HG03342 (cell line): ENCODE results near the gene ABCG8.
A peak's percentile ranks its signal among the peaks of the same experiment; 100 is the strongest.

Source experiments
- ATAC-seq: cut with Tn5 transposase; IDR thresholded peaks from one replicate; pipeline ENCODE4 v1.9.1; 2021; ENCODE audit warnings: mild to moderate bottlenecking, moderate library complexity; ENCODE audit not compliant: unreplicated experiment

ABCG8 gene

GRCh38 chr2:43855292-43855691, 16.5 kb downstream of the ABCG8 start:
- ATAC-seq: no peak

DNA sequence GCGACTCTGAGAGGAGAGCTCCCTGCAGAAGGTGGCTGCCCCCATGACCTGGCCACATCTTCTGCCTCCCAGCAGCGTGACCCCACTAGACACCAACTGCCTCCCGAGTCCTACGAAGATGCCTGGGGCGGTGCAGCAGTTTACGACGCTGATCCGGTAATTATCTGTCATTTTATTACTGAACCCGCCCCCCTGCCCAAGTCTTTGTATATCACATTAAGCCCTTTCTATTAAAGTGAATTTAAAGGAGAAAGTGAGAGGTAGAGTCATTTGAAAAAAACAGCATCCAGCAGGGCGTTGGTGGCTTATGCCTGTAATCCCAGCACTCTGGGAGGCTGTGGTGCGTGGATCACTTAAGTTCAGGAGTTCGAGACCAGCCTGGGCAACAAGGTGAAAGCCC, 33.4 kb downstream of the ABCG8 start:
- no peak for ATAC-seq

DNA sequence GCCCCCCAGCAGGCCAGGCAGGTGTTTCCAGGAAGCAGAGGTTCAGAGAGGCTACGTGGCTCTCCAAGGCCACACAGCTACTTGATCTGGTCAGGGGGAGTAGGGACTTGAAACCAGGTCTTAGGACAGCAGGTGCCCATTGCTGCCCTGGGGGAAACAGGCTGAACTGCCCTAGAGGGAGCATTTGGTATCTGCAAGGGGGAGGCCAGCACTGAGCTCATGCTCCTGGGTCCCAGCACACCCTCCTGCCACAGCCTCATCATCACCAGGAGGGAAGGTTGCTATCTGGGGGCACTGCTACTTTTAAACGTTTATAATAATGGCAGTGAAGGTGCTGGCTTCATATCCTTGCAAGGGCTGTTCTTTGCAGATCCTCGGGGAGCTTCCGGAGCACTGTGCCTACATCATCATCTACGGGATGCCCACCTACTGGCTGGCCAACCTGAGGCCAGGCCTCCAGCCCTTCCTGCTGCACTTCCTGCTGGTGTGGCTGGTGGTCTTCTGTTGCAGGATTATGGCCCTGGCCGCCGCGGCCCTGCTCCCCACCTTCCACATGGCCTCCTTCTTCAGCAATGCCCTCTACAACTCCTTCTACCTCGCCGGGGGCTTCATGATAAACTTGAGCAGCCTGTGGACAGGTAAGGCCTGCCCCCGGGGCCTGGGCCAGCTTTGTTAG, 36.1 kb downstream of the ABCG8 start:
- no peak for ATAC-seq

DNA sequence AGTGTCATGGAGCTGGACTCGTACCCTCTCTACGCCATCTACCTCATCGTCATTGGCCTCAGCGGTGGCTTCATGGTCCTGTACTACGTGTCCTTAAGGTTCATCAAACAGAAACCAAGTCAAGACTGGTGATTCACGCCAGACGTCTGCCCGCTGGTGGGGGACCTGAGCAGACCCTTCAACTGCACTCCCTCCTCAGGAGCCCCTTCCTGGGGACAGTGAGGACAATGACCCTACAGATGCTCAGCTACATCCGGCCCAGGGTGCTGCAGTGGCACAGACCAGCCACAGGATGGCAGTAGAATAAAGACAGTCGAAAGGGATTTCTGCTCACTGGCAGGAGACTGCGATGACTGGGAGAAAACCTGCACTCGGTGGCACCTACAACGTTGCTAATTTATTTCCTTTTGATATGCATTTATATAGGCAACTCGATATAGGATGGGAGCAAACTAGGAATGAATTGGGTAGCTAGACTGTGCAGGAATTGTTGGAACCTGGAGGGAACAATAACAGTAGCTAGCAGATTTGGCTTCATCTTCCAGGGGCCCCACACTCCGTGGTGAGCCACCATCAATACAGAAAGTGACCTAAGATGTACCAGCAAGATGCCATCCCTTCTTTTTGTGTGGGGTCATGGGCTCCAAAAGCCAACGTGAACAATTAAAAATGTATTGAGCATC, 39.2 kb downstream of the ABCG8 start:
- ATAC-seq: peak; percentile 73

GRCh38 chr2:43879261-43879660, 40.5 kb downstream of the ABCG8 start:
- no peak for ATAC-seq

GRCh38 chr2:43880471-43880870, 41.7 kb downstream of the ABCG8 start:
- ATAC-seq: no peak

DNA sequence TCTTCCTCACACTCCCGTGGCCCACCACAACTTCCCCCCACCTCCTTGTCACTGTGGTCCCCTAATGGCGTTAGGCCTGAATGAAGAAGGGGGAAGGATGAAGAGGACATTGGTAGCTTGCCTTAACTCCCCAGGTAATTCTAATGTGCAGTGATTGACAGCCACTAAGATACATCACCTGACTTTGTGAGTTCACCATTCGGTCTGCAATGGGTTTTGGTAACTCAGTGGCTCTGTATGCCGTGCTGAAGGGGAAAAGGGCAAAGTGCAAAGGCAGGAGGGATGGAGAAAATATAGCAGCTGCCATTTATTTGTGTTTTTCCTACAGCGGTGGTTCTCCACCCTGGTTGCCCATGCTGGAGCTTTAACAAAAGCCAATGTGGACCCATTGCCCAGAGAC, 42.2 kb downstream of the ABCG8 start:
- ATAC-seq: no peak

DNA sequence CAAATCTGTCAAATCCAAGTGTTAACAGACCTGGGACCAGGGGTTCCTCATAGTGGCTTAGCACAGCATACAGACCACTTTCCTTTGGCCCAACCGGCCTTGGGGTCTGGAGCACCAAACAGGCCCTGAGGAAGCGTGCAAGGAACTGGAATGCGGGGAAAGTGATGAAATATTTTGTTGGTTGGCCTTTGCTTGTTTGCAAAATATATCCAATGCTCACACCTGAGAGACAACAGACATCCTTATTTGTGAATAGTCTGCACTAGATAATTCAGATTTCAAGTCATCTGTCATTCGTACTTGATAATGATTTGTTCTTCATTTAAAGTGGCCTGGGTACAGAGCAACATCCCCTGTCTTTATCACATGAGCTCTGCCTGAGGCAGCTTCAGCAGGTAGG, 43.5 kb downstream of the ABCG8 start:
- ATAC-seq: no peak

GRCh38 chr2:43884689-43885088, 45.9 kb downstream of the ABCG8 start:
- no peak for ATAC-seq

- ATAC-seq: no peak
These were observed 46.4 kb downstream of the ABCG8 start for GRCh38 chr2:43885132-43885632.

- ATAC-seq: no peak
These were observed 48.4 kb downstream of the ABCG8 start for GRCh38 chr2:43887176-43887575.

- no peak for ATAC-seq
These were observed 50.6 kb downstream of the ABCG8 start for GRCh38 chr2:43889416-43889815.

GRCh38 chr2:43890855-43891254, 52.1 kb downstream of the ABCG8 start:
- ATAC-seq: no peak

- no peak for ATAC-seq
These were observed 56.0 kb downstream of the ABCG8 start for GRCh38 chr2:43894743-43895142.

- ATAC-seq: no peak
These were observed 58.1 kb downstream of the ABCG8 start for GRCh38 chr2:43896906-43897305.

GRCh38 chr2:43897492-43897891, 58.7 kb downstream of the ABCG8 start:
- no peak for ATAC-seq

- no peak for ATAC-seq
These were observed 59.5 kb downstream of the ABCG8 start for GRCh38 chr2:43898134-43898837.

GRCh38 chr2:43898838-43899346, 60.1 kb downstream of the ABCG8 start:
- no peak for ATAC-seq

DNA sequence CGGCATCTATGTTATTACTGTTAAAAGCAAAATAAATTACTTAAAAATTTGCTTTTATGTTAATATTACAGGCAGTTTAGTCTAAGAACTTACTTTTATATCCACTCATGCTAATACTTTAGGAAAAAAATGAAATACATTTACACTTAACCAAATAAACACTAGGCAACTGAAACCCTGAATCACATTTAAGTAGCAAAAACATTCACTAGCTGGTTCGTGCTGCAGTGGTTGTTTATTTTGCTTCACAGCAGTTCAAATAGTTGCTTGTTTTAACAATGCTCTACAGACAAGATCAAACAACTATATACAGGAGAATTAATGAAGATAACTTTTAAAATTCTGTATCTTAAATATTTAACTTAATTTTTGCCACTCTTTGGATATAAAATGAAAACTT, 60.8 kb downstream of the ABCG8 start:
- ATAC-seq: no peak

DNA sequence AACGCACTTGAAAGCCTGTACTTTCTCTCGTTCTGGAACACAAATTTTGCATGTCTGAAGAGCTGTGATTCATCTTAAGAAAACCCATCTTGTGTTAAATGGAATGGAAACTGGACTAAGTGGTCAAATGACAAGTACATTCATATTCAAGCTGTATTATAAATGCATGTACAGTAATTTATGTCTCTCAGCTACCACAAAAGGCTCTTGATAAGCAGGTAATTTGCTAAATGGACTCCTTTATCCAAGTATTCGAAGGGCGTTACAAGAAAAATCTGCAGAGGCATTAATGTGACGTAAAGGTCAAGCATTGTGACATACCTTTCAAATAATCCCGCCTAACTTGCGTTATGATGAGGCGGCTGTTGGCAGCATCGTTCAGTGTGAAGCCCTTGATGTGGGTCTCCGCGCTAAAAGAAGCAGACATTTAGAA, 66.6 kb downstream of the ABCG8 start:
- no peak for ATAC-seq

DNA sequence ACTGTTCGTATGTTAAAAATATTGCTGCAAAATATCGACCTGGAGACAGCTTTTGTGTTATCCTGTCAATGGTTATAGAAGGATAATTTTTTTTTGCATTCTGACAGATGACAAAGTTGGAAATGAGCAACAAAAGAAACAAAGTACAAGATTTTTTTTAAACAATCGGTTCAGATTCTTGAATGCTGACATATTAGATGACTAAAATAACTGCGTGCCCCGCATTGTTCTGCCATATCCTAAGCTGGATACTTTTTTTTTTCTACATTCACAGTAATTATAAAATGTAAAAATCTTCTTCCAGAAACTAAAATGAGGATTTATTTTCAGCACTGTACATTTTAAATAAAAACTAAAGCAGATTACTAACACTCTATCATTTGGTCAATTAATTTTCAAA, 67.1 kb downstream of the ABCG8 start:
- no peak for ATAC-seq
